Effector CD8-positive, alpha-beta T cell (primary cell): ENCODE measurements around the gene CR1.
"Not testable (repeated sequence)": the region's sequence is repeated elsewhere in the genome, so short reads cannot be mapped to it uniquely, and the experiment has no call there.

Experiments used
- DNase-seq: peaks from one replicate; lab custom pipeline; 2025; lab: John Stamatoyannopoulos, UW
- total RNA-seq, 4 experiments: gene quantifications; one replicate each; lab custom pipeline; 2026; lab: John Stamatoyannopoulos, UW

Gene CR1
- 0 to 2.2 (median 1.9) reads per million in 4 experiments for total RNA-seq

DNA sequence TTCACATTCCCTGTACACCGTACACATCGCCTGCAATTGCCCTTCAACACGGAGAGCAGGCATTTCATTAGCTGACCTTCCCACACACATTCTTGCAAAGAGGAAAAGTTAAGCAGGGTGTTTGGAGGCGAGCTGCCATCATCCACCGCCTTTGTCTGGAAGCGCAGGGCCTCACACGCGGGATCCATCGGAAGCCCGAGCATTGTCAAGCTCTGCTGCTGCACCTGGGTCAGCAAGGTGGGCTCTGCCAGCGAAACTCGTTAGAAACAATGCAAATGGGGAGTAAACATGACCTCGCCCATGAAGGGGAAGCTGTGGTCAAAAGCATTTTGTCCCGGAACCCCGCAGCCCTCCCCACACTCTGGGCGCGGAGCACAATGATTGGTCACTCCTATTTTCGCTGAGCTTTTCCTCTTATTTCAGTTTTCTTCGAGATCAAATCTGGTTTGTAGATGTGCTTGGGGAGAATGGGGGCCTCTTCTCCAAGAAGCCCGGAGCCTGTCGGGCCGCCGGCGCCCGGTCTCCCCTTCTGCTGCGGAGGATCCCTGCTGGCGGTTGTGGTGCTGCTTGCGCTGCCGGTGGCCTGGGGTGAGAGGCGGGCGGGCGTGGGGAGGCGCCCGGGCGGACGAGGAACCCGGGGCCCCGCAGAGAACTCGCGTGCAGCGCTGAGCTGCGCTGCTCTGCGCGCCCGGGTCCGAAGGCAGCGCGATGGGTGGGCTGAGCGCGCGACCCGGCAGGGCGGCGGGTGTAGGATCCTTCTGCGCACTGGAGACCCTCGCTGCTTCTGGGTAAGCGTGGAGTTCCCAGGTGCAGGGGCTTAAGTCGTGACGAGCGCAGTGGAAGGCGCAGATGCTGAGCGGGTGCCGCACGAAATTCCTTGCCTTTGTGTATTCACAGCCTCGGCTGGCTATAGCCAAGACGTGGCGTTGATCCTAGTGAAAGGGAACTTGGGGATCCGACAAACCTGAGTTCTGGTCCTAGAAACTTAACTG, at the start of gene CR1:
Gene CR1, plus strand, starts transcription at position 357 of the 992 bp plus-strand sequence. Its CDS starts 111 bp downstream, at position 468.
- DNase-seq: no peak

DNA sequence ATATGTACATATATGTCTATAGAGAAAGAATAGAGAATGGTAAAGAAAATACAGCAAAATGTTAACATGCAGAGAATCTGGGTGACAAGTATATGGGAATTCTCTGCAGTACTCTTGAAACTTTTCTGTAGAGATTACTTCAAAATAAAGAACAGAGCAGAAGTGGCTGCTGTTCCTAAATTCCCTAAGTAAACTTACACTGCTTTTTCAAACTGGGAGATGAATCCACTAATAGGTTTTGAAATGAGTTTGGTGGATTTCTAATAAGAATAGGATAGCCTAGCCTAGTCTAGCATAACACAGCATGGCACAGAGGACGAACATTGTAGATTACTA, 42.3 kb upstream of the CR1 start:
- DNase-seq: no peak

DNA sequence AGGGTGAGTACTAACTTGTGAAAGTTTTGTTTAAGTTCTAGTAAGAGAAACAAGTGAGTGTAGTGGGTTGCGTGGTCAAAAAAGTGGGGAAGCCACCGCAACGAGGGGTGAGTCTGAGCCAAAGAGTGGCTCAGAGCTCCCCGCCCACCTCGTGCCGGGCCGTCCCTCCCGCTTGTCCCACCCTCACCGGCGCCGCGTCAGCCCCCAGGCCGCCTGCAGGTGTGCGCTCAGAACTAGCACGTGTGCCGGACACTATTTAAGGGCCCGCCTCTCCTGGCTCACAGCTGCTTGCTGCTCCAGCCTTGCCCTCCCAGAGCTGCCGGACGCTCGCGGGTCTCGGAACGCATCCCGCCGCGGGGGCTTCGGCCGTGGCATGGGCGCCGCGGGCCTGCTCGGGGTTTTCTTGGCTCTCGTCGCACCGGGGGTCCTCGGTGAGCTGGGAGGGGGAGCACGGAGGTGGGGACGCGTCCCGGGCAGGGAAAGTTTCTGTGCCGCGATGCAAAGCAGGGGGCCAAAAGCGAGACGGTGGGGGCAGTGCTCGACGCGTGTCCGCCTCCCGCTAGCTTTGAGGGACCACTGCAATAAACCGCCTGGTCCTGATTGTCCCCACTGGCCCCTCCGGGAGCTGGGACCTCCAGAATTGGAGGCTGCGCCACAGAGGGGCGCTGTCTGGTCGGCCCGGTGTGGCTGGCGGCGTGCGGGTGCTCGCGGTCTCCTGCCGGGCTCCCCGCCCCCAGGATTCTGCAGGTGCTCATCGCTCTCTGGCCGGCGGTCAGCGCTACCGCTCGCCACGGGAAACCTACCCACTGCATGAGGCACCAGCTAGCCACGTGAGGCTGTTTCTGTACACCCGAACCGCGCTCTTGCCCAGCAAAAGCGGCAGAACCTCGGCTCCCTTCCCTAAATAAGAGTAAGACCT, 41.7 kb upstream of the CR1 start, which contains the start of gene CR2:
Gene CR2, plus strand, starts transcription at position 283 of the 919 bp plus-strand sequence. Its CDS starts 91 bp downstream, at position 374.
- DNase-seq: peak; percentile 39

DNA sequence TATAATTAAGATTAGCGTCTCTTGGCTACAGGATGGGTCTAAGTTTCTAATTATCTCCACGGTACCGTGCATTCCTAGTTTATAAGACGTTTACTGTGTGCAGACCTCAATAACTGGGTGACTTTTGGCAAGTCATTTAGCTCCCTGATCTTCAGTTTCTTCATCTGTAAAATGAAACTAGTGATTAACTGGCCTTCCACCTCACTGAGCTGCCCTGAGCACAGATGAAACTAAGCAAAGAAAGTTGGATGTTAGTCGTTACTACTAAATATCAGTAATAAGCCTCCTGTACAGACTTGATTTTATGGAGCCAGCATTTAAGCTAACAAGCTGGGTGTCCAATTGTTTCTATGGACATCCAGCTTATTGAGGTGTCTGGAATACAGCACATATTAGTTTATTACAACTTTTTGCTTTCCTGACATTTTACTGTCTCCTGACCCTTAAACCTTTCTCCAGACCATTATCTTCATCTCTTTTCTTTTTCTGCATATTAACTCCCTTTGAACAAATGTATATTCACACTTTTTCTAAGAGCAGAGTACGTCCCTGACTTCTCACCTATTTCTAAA, 40.7 kb upstream of the CR1 start:
- no peak for DNase-seq

DNA sequence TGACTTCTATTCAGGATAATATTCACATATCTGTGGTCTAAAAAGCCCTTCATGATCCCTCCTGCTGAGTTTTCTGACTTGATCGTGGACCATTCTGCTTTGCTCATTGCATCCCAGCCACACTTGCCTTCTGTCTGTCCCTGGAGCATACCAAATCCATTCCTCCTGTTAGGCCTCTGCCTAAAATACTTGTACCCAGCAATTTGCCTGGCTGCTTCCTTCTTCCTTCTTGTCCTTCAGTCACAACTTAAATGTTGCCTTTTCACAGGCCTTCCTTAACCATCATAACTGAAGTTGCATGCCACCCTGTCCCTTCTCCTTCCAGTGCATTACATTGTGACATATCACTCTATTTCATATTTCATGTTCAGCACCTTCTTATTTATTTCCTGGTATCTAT, 37.5 kb upstream of the CR1 start:
- no peak for DNase-seq

DNA sequence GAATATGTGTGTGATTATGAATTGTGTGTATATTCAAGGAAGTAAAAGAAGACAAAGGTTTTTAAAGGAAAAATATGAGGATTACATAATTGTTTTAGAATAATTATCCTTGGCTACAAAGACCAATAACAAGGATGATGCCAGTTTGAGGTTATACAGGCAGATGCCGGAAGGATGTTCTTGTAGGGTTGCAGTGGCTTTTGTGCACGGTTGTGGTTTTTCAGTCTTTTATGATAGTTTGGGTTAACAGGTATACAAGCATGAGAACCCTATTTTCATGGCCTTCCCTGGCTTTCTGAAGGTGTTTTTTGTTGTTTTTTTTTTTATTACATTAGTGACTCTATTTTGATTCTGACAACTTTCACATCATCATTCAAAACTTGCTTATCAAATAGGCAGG, 36.9 kb upstream of the CR1 start:
- DNase-seq: no peak

DNA sequence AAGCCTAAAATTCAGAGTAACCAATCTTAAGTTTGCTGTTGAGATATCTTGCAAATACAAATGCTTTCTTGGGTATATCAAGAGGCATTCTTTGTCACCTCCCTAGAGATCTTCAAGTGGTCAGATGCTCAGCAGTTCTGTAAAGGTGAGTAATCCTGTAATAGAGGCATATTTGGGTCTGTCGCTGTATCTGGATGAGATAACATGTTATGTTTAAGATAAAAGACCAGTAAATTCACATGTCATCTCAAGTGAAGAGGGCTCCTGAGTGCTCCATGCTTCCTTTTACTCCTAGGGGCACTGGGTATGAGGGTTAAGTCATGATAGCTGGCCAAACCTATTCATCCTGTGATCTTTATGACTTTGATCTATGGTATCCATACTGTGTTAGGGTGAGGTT, 34.3 kb upstream of the CR1 start:
- DNase-seq: no peak

DNA sequence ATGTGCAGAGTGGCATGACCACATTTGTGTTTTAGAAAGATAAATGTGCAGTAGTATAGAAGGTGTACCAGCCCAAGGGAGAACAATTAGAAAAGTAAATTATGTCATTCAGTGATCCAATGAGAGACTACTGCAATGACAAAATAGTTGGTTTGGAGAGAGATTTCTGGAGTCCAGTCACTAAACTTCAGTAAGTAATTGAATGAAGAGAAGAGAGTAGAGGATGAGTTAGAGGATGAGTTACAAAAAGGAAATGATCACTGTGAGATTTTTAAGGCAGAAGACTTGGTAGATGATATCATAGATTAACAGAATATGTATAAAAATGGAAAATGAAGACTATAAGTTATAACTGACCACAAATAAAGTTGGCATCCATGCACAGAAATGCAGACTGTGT, 33.4 kb upstream of the CR1 start:
- no peak for DNase-seq

DNA sequence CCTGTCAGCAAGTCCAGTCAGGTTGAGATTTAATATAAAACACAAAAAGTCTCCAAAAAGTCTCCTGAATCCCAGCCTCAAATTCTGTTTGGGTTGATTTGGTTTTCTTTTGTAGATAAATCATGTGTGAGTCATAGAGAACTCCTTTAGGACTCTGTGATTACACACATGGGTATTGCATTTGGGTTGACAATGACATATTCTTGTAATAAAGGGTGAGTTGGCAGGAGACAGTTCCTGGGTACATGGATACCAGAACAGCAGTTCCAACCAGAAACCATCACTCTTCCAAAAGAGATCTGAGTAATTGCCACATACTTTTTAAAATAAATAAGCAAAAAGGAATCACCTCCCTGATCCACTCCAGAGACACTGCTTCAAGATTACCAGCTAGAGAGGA, 32.9 kb upstream of the CR1 start:
- no peak for DNase-seq

DNA sequence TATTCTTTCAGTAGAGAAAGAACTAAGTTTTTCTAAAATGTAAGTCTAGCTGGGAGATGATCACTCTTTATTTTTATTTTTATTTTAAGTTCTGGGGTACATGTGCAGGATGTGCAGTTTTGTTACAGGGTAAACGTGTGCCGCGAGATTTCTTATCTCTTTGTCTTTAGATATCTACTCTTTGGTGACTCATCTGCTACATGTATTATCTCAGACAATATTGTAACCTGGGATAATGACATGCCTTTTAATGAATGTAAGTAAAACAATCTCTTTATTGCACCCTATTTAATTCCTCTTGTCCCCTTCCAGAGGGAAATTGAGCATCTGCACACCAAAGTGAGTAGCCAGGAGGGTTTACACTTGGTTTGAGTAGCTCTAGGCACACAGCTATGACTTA, 32.4 kb upstream of the CR1 start:
- no peak for DNase-seq

DNA sequence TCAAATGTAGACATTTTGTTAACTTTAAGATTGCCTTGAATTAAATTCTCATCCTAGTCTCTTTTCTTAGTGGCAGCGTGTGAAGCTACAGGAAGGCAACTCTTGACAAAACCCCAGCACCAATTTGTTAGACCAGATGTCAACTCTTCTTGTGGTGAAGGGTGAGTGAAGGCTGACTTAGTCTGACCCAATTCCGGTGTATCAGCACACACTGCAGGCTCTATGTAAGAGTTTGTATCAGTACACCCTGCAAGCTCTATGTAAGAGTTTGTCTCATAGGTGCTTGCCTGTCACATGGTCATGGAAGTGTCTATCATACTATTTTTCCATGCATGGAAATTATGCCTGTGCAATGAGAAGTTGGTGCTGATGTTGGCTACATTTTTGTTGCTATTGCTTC, 25.0 kb upstream of the CR1 start:
- DNase-seq: no peak

DNA sequence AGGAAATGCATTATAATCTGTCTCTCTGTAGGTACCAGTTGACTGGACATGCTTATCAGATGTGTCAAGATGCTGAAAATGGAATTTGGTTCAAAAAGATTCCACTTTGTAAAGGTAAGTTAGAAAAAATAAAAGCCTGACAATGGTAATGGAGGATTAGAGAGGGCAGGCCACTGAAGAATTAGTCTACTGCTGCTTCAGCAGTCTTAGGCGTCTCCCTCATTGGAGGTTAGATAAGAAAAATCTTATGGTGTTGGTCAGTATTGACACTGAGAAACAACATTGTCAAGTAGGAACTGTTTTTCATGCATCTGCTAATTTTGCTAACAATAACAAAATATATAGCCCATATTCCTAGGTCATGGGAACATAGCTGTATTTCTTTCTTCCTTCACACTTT, 21.7 kb upstream of the CR1 start:
- no peak for DNase-seq

DNA sequence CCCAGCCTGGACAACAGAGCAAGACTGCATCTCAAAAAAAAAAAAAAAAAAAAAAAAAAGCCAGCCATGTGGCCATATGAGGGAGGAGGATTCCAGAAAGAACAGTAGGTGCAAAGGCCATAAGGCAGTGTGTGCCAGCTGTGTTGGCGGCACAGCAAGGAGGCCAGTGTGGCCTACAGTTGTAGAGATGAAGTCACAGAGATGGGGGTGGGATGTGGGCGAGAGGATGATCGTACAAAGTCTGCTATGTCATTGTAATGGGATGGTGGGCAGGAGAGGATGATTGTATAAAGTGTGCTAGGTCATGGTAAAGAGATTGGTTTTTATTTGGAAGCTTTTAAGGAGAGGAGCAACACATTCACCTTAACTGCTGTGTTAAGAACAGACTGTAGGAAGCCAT, 9.8 kb upstream of the CR1 start:
- DNase-seq: no peak

DNA sequence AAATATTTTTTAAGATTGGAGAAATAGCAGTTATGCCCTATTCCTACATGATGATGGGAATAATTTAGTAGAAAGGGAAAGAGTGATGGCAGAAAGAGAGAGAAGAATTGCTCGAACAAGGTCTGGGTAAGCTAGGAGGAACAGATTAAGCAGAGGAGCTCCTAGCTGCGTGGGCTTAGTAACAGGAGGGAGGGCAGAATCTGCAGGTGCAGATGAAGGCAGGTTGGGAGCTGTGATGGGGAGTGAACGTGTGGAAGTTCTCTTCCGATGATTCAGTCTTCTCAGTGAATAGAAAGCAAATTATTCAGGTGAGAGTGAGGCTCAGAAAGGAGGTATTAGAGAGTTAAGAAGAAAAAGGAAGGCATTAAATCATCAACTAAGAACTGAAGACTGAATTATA, 8.3 kb upstream of the CR1 start:
- no peak for DNase-seq

DNA sequence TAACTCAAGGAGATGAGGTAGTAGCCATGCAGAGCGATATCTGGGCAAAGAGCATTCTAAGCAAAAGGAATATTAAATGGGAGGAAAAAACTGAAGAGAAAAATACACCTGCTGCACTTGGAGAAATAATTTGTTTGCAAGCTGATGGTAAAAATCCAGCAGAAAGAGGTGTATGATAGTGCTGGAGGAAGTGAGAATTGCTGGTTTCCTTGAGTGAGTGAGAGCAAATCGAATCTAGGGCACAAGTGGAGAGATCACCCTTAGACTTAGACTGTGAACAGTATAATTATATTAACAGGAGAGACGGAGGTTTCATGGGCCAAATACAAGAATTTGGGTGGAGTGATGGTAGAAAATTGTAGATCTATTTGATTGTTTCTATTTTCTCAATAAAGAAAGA, 2.7 kb upstream of the CR1 start:
- no peak for DNase-seq

DNA sequence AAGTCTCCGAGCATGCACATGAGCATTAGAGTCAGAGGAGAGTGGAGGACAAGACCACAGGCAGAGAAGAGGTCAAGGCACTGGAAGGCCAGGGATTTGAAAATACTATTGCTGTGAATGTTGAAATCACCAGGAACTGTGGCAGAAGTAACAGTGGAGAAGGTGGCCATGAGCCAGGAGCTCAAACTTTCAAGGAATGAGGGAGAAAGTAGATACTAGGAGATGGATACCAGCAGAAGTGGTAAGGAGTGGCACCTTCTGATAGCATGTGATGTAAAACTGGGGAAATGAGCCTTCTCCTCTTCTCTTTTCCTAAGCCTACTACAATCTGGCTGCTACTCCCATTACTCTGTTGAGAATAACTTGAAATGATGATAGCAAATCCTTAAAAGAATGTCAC, 1.8 kb upstream of the CR1 start:
- DNase-seq: no peak

DNA sequence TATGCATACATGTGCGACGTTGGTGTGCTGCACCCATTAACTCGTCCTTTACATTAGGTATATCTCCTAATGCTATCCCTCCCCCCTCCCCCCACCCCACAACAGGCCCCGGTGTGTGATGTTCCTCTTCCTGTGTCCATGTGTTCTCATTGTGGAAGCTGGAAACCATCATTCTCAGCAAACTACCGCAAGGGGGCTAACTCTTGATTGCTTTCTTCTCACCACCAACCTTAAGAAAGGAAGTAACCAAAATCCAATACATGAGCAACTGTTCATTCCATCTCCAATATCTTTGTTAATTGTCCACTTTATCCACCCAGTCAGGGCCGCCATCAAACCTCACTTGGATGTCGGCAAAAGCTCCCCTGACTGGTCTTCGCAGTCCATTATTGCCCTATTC, 676 bp upstream of the CR1 start:
- not testable (repeated sequence) for DNase-seq

DNA sequence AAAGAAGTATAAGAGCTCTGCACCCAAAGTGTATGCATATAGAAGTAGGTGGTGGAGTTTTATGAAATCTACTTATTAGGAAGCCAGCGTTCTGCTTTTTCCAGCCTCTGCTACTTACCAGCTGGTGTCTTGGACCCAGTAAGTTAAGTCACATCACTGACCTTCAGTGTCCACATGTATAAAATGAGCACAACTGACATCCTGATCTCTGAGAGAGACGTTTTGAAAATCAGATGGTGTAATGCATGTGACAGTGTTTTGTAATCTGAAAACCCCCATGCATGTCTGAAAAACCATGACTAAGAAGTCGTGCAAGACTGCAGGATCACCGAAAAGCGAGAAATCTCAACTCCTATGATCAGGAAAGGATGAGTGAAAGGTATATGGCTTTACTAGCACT, 2.0 kb downstream of the CR1 start:
- no peak for DNase-seq

DNA sequence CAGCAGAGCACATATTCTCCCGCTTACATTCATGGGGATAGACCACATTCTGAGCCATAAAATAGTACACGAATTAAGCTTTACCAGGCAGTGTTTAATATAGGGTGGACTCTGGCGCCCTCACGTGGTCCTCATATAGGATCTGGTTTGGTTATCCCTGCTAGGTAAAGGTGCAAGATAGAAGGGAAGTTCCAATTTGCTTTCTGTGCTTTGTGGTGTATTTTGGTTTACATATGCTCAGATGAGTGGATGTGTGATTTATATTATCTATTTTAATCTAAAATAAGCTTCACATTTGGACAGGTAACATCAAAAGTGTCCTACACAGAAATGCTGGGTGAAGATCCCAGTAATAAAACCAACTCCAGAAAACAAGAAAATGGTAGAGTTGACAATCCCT, 3.6 kb downstream of the CR1 start:
- peak; percentile 47 for DNase-seq

DNA sequence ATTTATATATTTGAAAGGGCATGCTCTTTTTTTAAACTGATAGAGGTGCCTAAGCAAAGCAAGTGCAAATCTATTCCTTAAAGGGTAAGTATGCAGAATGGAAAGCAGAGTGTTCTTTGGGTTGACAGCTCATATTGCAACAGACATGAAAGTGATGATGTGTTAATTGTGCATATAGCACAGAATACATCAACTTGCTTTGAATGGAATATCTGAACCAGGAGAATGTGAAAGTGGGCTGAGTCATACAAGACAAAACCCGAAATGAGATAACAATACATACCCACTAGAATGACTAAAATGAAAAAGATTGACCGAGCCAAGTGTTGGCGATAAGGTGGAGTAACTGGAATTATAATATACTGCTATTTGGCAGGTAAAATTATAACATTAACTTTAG, 4.3 kb downstream of the CR1 start:
- no peak for DNase-seq

DNA sequence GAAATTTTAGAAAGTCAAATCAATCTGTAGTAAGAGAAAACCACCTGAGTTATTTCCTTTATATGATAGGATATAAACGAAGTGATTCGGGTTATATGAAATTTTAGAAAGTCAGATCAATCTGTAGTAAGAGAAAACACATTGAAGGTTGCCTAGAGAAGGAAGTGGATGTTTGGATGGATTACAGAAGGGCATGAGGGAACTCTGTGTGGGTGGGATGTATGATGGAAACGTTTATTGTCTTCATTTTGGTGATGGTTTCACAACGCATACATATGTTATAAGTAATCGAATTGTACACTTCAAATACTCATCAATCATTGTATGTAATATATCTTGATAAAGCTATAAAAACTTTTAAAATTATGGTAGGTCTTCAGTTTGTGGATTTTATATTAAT, 5.1 kb downstream of the CR1 start:
- DNase-seq: no peak

DNA sequence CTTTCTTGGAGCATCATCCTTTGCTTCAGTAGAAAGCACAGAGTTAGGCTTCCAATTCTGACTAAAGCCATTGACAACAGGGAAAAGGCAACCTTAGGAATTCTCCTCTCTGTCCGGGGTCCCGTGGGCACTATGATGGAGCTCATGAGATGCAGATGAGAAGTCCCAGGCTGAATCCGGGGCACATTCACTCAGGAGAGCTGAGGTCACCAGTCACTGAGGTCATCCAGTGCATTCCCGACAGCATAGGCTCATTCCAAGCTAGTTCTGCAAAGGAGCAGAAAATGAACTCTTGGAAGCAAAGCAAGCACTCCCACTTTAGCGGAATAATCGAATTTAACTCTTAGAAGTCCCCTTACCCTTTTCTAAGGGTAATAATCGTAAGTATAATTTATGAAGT, 6.8 kb downstream of the CR1 start:
- DNase-seq: no peak
